Trophoblast cell (in vitro differentiated cells and primary cell): Measurements from ENCODE around the gene TNIK.

ENCODE experiments used
- DNase-seq, 2 donors: peaks; one replicate each; pipeline ENCODE4 v3.0.0-alpha.2; 2016
- H2AFZ ChIP-seq: 2 replicates; pipeline ENCODE4 v1.6.1; 2013; ENCODE audit warnings: low read length, moderate library complexity, mild to moderate bottlenecking; ENCODE audit not compliant: insufficient read depth, poor library complexity
- H2AK5ac ChIP-seq: 2 replicates; pipeline ENCODE4 v1.6.1; 2013; ENCODE audit warnings: mild to moderate bottlenecking, low read length
- H2BK120ac ChIP-seq: 2 replicates; pipeline ENCODE4 v1.6.1; 2013; ENCODE audit warnings: low read length, mild to moderate bottlenecking, moderate library complexity; ENCODE audit not compliant: insufficient read depth, poor library complexity
- H2BK12ac ChIP-seq: 2 replicates; pipeline ENCODE4 v1.6.1; 2013; ENCODE audit warnings: mild to moderate bottlenecking, low read length, moderate library complexity
- H2BK5ac ChIP-seq: 2 replicates; pipeline ENCODE4 v1.6.1; 2013; ENCODE audit warnings: low read length, low read depth, moderate library complexity, mild to moderate bottlenecking; ENCODE audit not compliant: poor library complexity
- H3K14ac ChIP-seq: 2 replicates; pipeline ENCODE4 v1.6.1; 2013; ENCODE audit warnings: mild to moderate bottlenecking, low read length
- H3K18ac ChIP-seq: 2 replicates; pipeline ENCODE4 v1.6.1; 2013; ENCODE audit warnings: mild to moderate bottlenecking, low read length
- H3K23ac ChIP-seq: 2 replicates; pipeline ENCODE4 v1.6.1; 2013; ENCODE audit warnings: low read length
- H3K27ac ChIP-seq: 2 replicates; pipeline ENCODE4 v1.5.1; 2013; ENCODE audit warnings: low read depth, mild to moderate bottlenecking, inconsistent platforms, low read length, moderate library complexity
- H3K27me3 ChIP-seq: 2 replicates; pipeline ENCODE4 v1.6.1; 2013; ENCODE audit warnings: inconsistent platforms, mild to moderate bottlenecking, low read length, moderate library complexity; ENCODE audit not compliant: insufficient read depth
- H3K36me3 ChIP-seq, 2 experiments: 1 replicate in 1 of 2; 2 replicates in 1 of 2; pipeline ENCODE4 v1.6.1; 2013; ENCODE audit warnings: low read length in 2 of 2, mild to moderate bottlenecking in 2 of 2, moderate library complexity in 1 of 2; ENCODE audit not compliant: insufficient read depth in 2 of 2, control insufficient read depth in 1 of 2
- H3K4ac ChIP-seq: 2 replicates; pipeline ENCODE4 v1.6.1; 2013; ENCODE audit warnings: low read depth, mild to moderate bottlenecking, low read length, moderate library complexity
- H3K4me1 ChIP-seq, 2 experiments: 1 replicate in 1 of 2; 2 replicates in 1 of 2; pipeline ENCODE4 v1.6.1; 2013; ENCODE audit warnings: low read length in 2 of 2, mild to moderate bottlenecking in 2 of 2, moderate library complexity in 1 of 2; ENCODE audit not compliant: insufficient read depth in 2 of 2, control insufficient read depth in 1 of 2
- H3K4me2 ChIP-seq: 2 replicates; pipeline ENCODE4 v1.6.1; 2013; ENCODE audit warnings: inconsistent platforms, mild to moderate bottlenecking, low read length, moderate library complexity
- H3K4me3 ChIP-seq: 2 replicates; pipeline ENCODE4 v1.5.1; 2013; ENCODE audit warnings: mild to moderate bottlenecking, low read depth, low read length, inconsistent platforms
- H3K79me1 ChIP-seq: one replicate; pipeline ENCODE4 v1.6.1; 2013; ENCODE audit warnings: low read length
- H3K79me2 ChIP-seq: 2 replicates; pipeline ENCODE4 v1.6.1; 2013; ENCODE audit warnings: low read length, mild to moderate bottlenecking; ENCODE audit not compliant: control insufficient read depth, insufficient read depth, poor library complexity
- H3K9ac ChIP-seq: 2 replicates; pipeline ENCODE4 v1.6.1; 2013; ENCODE audit warnings: mild to moderate bottlenecking, low read length
- H3K9me3 ChIP-seq: 2 replicates; pipeline ENCODE4 v1.6.1; 2013; ENCODE audit warnings: low read depth, mild to moderate bottlenecking, control low read depth, inconsistent platforms, low read length; ENCODE audit not compliant: insufficient read depth
- H4K12ac ChIP-seq: 2 replicates; pipeline ENCODE4 v1.6.1; 2013; ENCODE audit warnings: low read depth, mild to moderate bottlenecking, low read length, moderate library complexity
- H4K8ac ChIP-seq: 2 replicates; pipeline ENCODE4 v1.6.1; 2013; ENCODE audit warnings: low read depth, mild to moderate bottlenecking, low read length, moderate library complexity
- H4K91ac ChIP-seq: one replicate; pipeline ENCODE4 v1.6.1; 2013; ENCODE audit warnings: low read depth, mild to moderate bottlenecking, low read length, moderate library complexity
- WGBS: extraction: QIAGEN DNeasy Blood & Tissue Kit; methylation state at CpG from one replicate; pipeline ENCODE4 v1.1.7; 2013; ENCODE audit warnings: missing lambda C conversion rate; ENCODE audit not compliant: insufficient read length, insufficient coverage; ENCODE audit errors: extremely low coverage; 5-methylcytosine and 5-hydroxymethylcytosine counted together

The TNIK gene

DNA sequence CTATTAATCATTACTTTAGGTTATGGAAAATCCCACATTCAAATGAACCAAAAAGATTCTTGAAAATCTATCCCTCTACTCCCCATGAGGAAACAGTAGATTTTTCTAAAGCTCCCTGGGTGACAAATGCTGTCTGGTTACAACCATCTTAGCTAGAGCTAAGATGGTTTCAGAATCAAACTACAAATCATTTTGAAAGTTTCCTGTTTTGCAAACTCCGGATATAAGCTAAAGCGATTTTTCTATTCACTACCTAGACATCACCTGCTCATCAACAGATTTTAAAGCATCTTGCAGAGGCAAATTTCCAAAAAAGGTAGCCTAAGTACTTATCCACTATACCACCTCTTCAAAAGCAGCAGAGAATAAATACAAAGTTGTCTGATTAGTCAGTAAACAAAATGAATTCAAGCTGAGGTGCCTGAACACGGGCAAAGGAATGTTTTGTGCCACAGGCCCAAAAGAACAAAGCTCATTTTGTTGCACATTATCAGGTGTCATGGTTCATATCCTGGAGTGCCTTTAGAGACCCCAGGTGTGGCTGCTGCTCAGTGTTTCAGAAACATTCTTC lies 204.9 kb downstream of the TNIK start:
- Histone ChIP-seq H4K91ac (no peak overlapping the region), H3K4me1 (peaks cover 0 to 2% of the 10 kb centered on the region in 2 experiments), H3K36me3 (no peaks in the 10 kb centered on the region), H4K8ac (no peak overlapping the region), H4K12ac (no peak overlapping the region), H3K4me2 (no peak overlapping the region), H3K4me3 (no peak overlapping the region), H2BK120ac (no peak overlapping the region), H3K27ac (no peak overlapping the region), H3K4ac (no peak overlapping the region), H2BK5ac (no peak overlapping the region), H2AFZ (no peak overlapping the region), H3K79me2 (no peaks in the 10 kb centered on the region), H3K27me3 (no peaks in the 10 kb centered on the region), H3K18ac (no peak overlapping the region), H3K79me1 (no peaks in the 10 kb centered on the region), H3K9ac (no peak overlapping the region), H2AK5ac (no peak overlapping the region), H2BK12ac (no peak overlapping the region), H3K9me3 (no peaks in the 10 kb centered on the region), H3K23ac (no peak overlapping the region), H3K14ac (no peak overlapping the region)
- no peak for DNase-seq
- WGBS, result no CpG with 5 or more reads among the region's 3 CpGs

DNA sequence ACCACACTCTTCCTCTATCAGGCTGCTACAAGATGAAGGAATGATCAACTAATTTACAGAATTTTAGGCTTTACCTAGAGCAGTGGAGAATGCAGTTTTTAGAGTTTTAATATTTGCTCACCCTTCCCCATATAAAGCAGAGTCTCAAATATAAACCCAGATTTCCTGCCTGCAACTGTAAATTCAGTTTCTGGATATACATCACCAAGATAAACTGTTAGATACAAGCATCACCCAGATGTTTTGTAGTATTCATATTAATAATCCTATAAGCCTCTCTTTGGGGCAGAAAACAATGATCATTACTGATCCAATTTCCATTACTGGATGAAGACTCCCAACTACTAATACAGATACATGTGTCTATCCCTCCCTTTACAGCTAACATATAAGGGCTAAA lies 205.9 kb downstream of the TNIK start:
- Histone ChIP-seq H4K8ac (no peak overlapping the region), H3K27me3 (no peaks in the 10 kb centered on the region), H2BK12ac (no peak overlapping the region), H3K4ac (no peak overlapping the region), H3K4me3 (no peak overlapping the region), H3K79me1 (no peaks in the 10 kb centered on the region), H3K9me3 (no peaks in the 10 kb centered on the region), H3K4me1 (peaks cover 0 to 2% of the 10 kb centered on the region in 2 experiments), H3K36me3 (no peaks in the 10 kb centered on the region), H2AFZ (no peak overlapping the region), H3K27ac (no peak overlapping the region), H4K12ac (no peak overlapping the region), H2BK5ac (no peak overlapping the region), H2BK120ac (no peak overlapping the region), H3K79me2 (no peaks in the 10 kb centered on the region), H3K4me2 (no peak overlapping the region), H2AK5ac (no peak overlapping the region), H4K91ac (no peak overlapping the region), H3K23ac (no peak overlapping the region), H3K18ac (no peak overlapping the region), H3K14ac (no peak overlapping the region), H3K9ac (no peak overlapping the region)
- DNase-seq, result no peak

DNA sequence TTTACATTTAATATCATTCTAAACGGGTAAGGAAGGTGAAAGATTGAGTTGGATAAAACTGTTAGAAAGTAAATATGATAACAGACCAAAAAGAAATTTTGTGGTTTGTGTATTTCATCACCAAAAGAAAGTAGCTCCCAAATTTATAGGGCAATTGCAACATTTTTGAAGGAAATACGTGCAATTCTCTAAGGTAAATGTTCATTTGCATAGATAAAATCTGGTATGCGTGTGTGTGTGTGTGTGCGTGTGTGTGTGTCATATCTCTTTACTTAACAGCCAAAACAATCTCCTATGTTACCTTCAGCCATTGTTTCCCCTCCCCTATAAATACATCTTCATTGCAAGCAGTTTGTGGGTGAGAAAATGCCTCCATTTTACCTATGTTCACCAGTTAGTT lies 208.4 kb downstream of the TNIK start:
- no peak overlapping the region for H2BK5ac ChIP-seq
- no peak overlapping the region for H4K91ac ChIP-seq
- H4K12ac ChIP-seq, result no peak overlapping the region
- H2AFZ ChIP-seq, result no peak overlapping the region
- no peak overlapping the region for H3K23ac ChIP-seq
- no peak overlapping the region for H3K18ac ChIP-seq
- H3K9me3 ChIP-seq, result no peaks in the 10 kb centered on the region
- H2AK5ac ChIP-seq, result no peak overlapping the region
- H3K4me3 ChIP-seq, result no peak overlapping the region
- no peak overlapping the region for H2BK12ac ChIP-seq
- H3K27me3 ChIP-seq, result no peaks in the 10 kb centered on the region
- no peak overlapping the region for H3K9ac ChIP-seq
- no CpG with 5 or more reads among the region's 4 CpGs for WGBS
- DNase-seq, result peak in 1 of 2 donors; percentile 52
- no peaks in the 10 kb centered on the region for H3K79me1 ChIP-seq
- no peaks in the 10 kb centered on the region for H3K36me3 ChIP-seq
- H3K4ac ChIP-seq, result no peak overlapping the region
- no peak overlapping the region for H2BK120ac ChIP-seq
- H3K27ac ChIP-seq, result no peak overlapping the region
- no peak overlapping the region for H3K14ac ChIP-seq
- no peaks in the 10 kb centered on the region for H3K79me2 ChIP-seq
- H3K4me2 ChIP-seq, result no peak overlapping the region
- H3K4me1 ChIP-seq, result no peaks in the 10 kb centered on the region
- no peak overlapping the region for H4K8ac ChIP-seq

DNA sequence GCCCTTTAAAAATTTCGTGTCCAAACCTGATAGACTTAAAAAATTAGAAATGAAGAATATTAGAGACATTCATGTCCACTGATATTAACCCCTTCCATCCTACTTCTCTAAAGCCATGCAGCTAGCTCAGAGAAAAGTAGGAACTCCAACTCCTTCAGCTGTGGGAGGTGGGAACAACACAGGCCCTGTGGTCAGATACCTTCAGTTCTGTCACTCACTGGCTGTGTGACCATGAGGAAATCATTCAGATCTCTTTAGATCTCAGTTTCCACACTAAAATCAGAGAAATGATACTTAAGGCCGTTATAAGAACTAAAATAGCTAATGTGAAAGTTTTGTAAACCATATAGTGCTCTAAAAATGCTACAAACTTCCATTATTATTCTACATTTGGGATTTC lies 209.8 kb downstream of the TNIK start:
- Histone ChIP-seq H4K12ac (no peak overlapping the region), H2AFZ (no peak overlapping the region), H3K79me2 (no peaks in the 10 kb centered on the region), H3K4me1 (no peaks in the 10 kb centered on the region), H4K91ac (no peak overlapping the region), H3K9ac (no peak overlapping the region), H2AK5ac (no peak overlapping the region), H3K9me3 (no peaks in the 10 kb centered on the region), H4K8ac (no peak overlapping the region), H3K4me3 (no peak overlapping the region), H3K4ac (no peak overlapping the region), H3K27ac (no peak overlapping the region), H3K36me3 (no peaks in the 10 kb centered on the region), H3K14ac (no peak overlapping the region), H2BK120ac (no peak overlapping the region), H2BK5ac (no peak overlapping the region), H3K18ac (no peak overlapping the region), H3K27me3 (no peaks in the 10 kb centered on the region), H3K4me2 (no peak overlapping the region), H2BK12ac (no peak overlapping the region), H3K79me1 (no peaks in the 10 kb centered on the region), H3K23ac (no peak overlapping the region)
- WGBS, result no CpG with 5 or more reads among the region's 2 CpGs
- DNase-seq, result no peak
